HG03565 (cell line): ENCODE measurements around the gene RPL10.

Experiments
- ATAC-seq: cut with Tn5 transposase; IDR thresholded peaks from one replicate; pipeline ENCODE4 v1.9.1; 2021; ENCODE audit warnings: mild to moderate bottlenecking, moderate library complexity; ENCODE audit not compliant: unreplicated experiment

The RPL10 gene

GRCh38 chrX:154443992-154444754 lies 46.0 kb downstream of the RPL10 start, which contains the start of gene FAM50A:
TSS of gene FAM50A (plus strand) at chrX:154444141. CDS start at chrX:154444236, 95 bp downstream.
- peak; percentile 50 for ATAC-seq

- ATAC-seq = no peak
Observed at GRCh38 chrX:154444755-154445246, 46.6 kb downstream of the RPL10 start.

- no peak for ATAC-seq
Observed at GRCh38 chrX:154445776-154446175, 47.6 kb downstream of the RPL10 start.

- ATAC-seq = no peak
Observed at GRCh38 chrX:154446430-154446829, 48.3 kb downstream of the RPL10 start.

GRCh38 chrX:154448484-154448883 lies 50.3 kb downstream of the RPL10 start:
- no peak for ATAC-seq

GRCh38 chrX:154449618-154450017 lies 51.4 kb downstream of the RPL10 start:
- ATAC-seq = no peak

GRCh38 chrX:154450312-154450711 lies 52.1 kb downstream of the RPL10 start:
- no peak for ATAC-seq
